Body of pancreas (tissue), 4 donors: ENCODE data around the gene CEBPA.

Experiments
- POLR2A ChIP-seq, 3 donors: fragments of 450-650 bp; IDR thresholded peaks; one replicate each; pipeline ENCODE4 v1.6.1; 2016; ENCODE audit warnings: antibody characterized with exemption in 3 of 3, mild to moderate bottlenecking in 2 of 3
- TF ChIP-seq, protein P1 (sequence below), 7 experiments: fragments of 450-650 bp in 4 of 7; fragments of 200-600 bp in 3 of 7; sonication (generic) in 3 of 7; IDR thresholded peaks; one replicate each; pipeline ENCODE4 v1.5.1; 2016 to 2019; ENCODE audit warnings: antibody characterized with exemption in 7 of 7

DNA sequence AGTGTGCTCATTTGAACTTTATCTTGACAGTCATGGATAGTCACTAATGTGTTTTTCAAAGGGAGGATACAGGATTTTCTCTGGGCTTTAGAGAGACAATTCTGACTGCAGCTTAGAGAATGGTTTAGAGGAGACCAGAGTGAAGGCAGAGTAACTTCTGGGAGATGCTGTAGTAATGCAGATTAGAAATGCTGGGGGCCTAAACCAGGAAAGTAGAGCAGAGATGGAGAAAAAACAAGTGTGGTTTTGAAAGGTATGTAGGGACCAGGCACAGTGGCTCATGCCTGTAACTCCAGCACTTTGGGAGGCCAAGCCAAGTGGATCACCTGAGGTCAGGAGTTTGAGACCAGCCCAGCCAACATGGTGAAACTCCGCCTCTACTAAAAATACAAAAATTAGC, 18.3 kb upstream of the CEBPA start:
- TF ChIP-seq, protein P1, sequence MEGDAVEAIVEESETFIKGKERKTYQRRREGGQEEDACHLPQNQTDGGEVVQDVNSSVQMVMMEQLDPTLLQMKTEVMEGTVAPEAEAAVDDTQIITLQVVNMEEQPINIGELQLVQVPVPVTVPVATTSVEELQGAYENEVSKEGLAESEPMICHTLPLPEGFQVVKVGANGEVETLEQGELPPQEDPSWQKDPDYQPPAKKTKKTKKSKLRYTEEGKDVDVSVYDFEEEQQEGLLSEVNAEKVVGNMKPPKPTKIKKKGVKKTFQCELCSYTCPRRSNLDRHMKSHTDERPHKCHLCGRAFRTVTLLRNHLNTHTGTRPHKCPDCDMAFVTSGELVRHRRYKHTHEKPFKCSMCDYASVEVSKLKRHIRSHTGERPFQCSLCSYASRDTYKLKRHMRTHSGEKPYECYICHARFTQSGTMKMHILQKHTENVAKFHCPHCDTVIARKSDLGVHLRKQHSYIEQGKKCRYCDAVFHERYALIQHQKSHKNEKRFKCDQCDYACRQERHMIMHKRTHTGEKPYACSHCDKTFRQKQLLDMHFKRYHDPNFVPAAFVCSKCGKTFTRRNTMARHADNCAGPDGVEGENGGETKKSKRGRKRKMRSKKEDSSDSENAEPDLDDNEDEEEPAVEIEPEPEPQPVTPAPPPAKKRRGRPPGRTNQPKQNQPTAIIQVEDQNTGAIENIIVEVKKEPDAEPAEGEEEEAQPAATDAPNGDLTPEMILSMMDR (IDR thresholded peaks at IDR 0.05), result no peak
- no peak for TF ChIP-seq POLR2A (IDR thresholded peaks at IDR 0.05)
